Smooth muscle cell (in vitro differentiated cells): ENCODE measurements around the gene ECPAS. TPM values are rescaled to one million over a fixed set of nuclear protein-coding genes. Genes with fewer than 3 reads are reported as not detected.
A peak's percentile ranks its signal among the peaks of the same experiment; 100 is the strongest.

Experiments used
- DNase-seq: peaks from one replicate; lab custom pipeline; 2025; ENCODE audit not compliant: unreplicated experiment; lab: John Stamatoyannopoulos, UW
- H2AFZ ChIP-seq: fragments of 200-600 bp; sonication (generic); 2 replicates; pipeline ENCODE4 v1.6.0; 2016; ENCODE audit warnings: antibody characterized with exemption, low read depth, mild to moderate bottlenecking
- H3F3A ChIP-seq: fragments of 200-600 bp; sonication (generic); 2 replicates; pipeline ENCODE4 v1.6.0; 2017; ENCODE audit warnings: antibody characterized with exemption, low read depth
- H3K27ac ChIP-seq: fragments of 200-600 bp; sonication (generic); 2 replicates; pipeline ENCODE4 v1.5.1; 2016; ENCODE audit warnings: low read depth, mild to moderate bottlenecking
- H3K27me3 ChIP-seq: fragments of 200-600 bp; sonication (generic); 2 replicates; pipeline ENCODE4 v1.6.1; 2016; ENCODE audit warnings: low read depth, mild to moderate bottlenecking
- H3K36me3 ChIP-seq: fragments of 200-600 bp; sonication (generic); 2 replicates; pipeline ENCODE4 v1.5.1; 2016; ENCODE audit warnings: low read depth
- H3K4me1 ChIP-seq: fragments of 200-600 bp; sonication (generic); 2 replicates; pipeline ENCODE4 v1.5.1; 2016; ENCODE audit warnings: low read depth
- H3K4me2 ChIP-seq: fragments of 200-600 bp; sonication (generic); 2 replicates; pipeline ENCODE4 v1.6.0; 2016; ENCODE audit warnings: mild to moderate bottlenecking
- H3K4me3 ChIP-seq: fragments of 200-600 bp; sonication (generic); 2 replicates; pipeline ENCODE4 v1.5.1; 2016; ENCODE audit warnings: mild to moderate bottlenecking
- H3K79me2 ChIP-seq: fragments of 200-600 bp; sonication (generic); 2 replicates; pipeline ENCODE4 v1.6.0; 2016; ENCODE audit warnings: low read depth, mild to moderate bottlenecking
- H3K9ac ChIP-seq: fragments of 200-600 bp; sonication (generic); 2 replicates; pipeline ENCODE4 v1.6.0; 2016; ENCODE audit warnings: low read depth
- H3K9me3 ChIP-seq: fragments of 200-600 bp; sonication (generic); replicated peaks from 2 replicates; pipeline ENCODE4 v1.5.1; 2016; ENCODE audit warnings: low read depth
- H4K20me1 ChIP-seq: fragments of 200-600 bp; sonication (generic); 2 replicates; pipeline ENCODE4 v1.6.0; 2016; ENCODE audit warnings: low read depth
- WGBS: methylation state at CpG from one replicate; pipeline ENCODE4 v1.1.7; 2016; ENCODE audit warnings: low lambda C conversion rate; 5-methylcytosine and 5-hydroxymethylcytosine counted together
- polyA plus RNA-seq: library from polyadenylated mRNA; unstranded; fragments of >200 nt; fragmentation: Nextera tagmentation; extraction: Ambion mirVana; gene quantifications from 2 replicates; pipeline ENCODE4 v1.2.1, GENCODE V29; 2016
- total RNA-seq: library from RNA; depleted of rRNA; stranded (reverse); fragments of >200 nt; gene quantifications from 2 replicates; pipeline ENCODE4 v1.2.3, GENCODE V29; 2014
- TF ChIP-seq, protein P1 (sequence below): fragments of 200-600 bp; sonication (generic); IDR thresholded peaks from 2 replicates; pipeline ENCODE4 v1.5.1; 2017; ENCODE audit warnings: borderline replicate concordance, mild to moderate bottlenecking, antibody characterized with exemption; ENCODE audit not compliant: insufficient read depth, poor library complexity, severe bottlenecking

The ECPAS gene
- total and polyA plus RNA-seq, 2 experiments from 2014 or later, result 24.1 to 53.7 TPM

- Histone ChIP-seq H3K9me3 (no peaks in the 10 kb centered on the region), H3K36me3 (peaks cover 14% of the 10 kb centered on the region), H3F3A (peaks cover 18% of the 10 kb centered on the region), H3K27me3 (no peaks in the 10 kb centered on the region), H3K27ac (peak overlapping the region; percentile 2), H2AFZ (no peak overlapping the region), H3K79me2 (no peaks in the 10 kb centered on the region), H3K4me3 (no peak overlapping the region), H3K9ac (no peak overlapping the region), H3K4me2 (peak overlapping the region; percentile 66), H3K4me1 (peaks cover 9% of the 10 kb centered on the region), H4K20me1 (no peaks in the 10 kb centered on the region)
- 28% methylated on average over 5 of the region's 5 CpGs for WGBS
- no peak for DNase-seq
- TF ChIP-seq, protein P1, sequence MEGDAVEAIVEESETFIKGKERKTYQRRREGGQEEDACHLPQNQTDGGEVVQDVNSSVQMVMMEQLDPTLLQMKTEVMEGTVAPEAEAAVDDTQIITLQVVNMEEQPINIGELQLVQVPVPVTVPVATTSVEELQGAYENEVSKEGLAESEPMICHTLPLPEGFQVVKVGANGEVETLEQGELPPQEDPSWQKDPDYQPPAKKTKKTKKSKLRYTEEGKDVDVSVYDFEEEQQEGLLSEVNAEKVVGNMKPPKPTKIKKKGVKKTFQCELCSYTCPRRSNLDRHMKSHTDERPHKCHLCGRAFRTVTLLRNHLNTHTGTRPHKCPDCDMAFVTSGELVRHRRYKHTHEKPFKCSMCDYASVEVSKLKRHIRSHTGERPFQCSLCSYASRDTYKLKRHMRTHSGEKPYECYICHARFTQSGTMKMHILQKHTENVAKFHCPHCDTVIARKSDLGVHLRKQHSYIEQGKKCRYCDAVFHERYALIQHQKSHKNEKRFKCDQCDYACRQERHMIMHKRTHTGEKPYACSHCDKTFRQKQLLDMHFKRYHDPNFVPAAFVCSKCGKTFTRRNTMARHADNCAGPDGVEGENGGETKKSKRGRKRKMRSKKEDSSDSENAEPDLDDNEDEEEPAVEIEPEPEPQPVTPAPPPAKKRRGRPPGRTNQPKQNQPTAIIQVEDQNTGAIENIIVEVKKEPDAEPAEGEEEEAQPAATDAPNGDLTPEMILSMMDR, result no peak
These were observed 121.7 kb downstream of the ECPAS start for GRCh38 chr9:111362526-111362925.

- DNase-seq, result no peak
- Histone ChIP-seq H3K27ac (no peak overlapping the region), H4K20me1 (no peaks in the 10 kb centered on the region), H3K9me3 (no peaks in the 10 kb centered on the region), H3K4me2 (no peak overlapping the region), H3K27me3 (no peaks in the 10 kb centered on the region), H3F3A (peaks cover 29% of the 10 kb centered on the region), H3K4me3 (no peak overlapping the region), H2AFZ (no peak overlapping the region), H3K9ac (no peak overlapping the region), H3K36me3 (peaks cover 4% of the 10 kb centered on the region), H3K4me1 (peaks cover 16% of the 10 kb centered on the region), H3K79me2 (no peaks in the 10 kb centered on the region)
- 89% methylated on average over 2 of the region's 2 CpGs for WGBS
- TF ChIP-seq, protein P1, result no peak
These were observed 123.3 kb downstream of the ECPAS start for GRCh38 chr9:111360881-111361280.

GRCh38 chr9:111356481-111357244, 127.5 kb downstream of the ECPAS start:
- Histone ChIP-seq H3K4me2 (peak overlapping the region; percentile 83), H3K4me1 (peaks cover 7% of the 10 kb centered on the region), H3K36me3 (no peaks in the 10 kb centered on the region), H3K79me2 (no peaks in the 10 kb centered on the region), H3K4me3 (peak overlapping the region; percentile 39), H2AFZ (peak overlapping the region; percentile 28), H4K20me1 (no peaks in the 10 kb centered on the region), H3K27me3 (no peaks in the 10 kb centered on the region), H3K9ac (peak overlapping the region; percentile 69), H3F3A (peaks cover 19% of the 10 kb centered on the region), H3K9me3 (no peaks in the 10 kb centered on the region), H3K27ac (peak overlapping the region; percentile 92)
- TF ChIP-seq, protein P1, result no peak
- WGBS, result 20% methylated on average over 11 of the region's 11 CpGs
- DNase-seq, result no peak

DNA sequence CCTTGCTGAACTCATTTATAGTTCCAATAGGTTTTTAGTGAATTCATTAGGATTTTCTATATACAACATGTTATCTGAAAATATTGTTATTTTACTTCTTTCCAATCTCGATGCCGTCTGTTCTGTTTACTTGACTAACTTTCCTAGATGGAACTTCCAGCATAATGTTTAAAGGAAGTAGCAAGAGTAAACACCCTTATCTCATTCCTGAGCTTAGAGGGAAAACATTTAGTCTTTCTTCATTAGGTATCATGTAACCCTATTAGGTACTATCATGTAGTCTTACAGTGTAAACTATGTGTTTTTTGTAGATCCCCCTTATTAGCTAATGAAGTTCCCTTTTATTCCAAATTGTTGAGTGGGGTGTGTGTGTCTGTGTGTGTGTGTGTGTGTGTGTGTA, 131.6 kb downstream of the ECPAS start:
- H3K36me3 ChIP-seq, result no peaks in the 10 kb centered on the region
- TF ChIP-seq, protein P1, result no peak
- H3K4me3 ChIP-seq, result no peak overlapping the region
- 62% methylated on average over 2 of the region's 2 CpGs for WGBS
- no peak overlapping the region for H2AFZ ChIP-seq
- H3K9me3 ChIP-seq, result no peaks in the 10 kb centered on the region
- H3K4me2 ChIP-seq, result no peak overlapping the region
- no peak for DNase-seq
- H3K27ac ChIP-seq, result no peak overlapping the region
- no peak overlapping the region for H3K9ac ChIP-seq
- peaks cover 7% of the 10 kb centered on the region for H3K4me1 ChIP-seq
- H3F3A ChIP-seq, result peaks cover 14% of the 10 kb centered on the region
- H3K79me2 ChIP-seq, result no peaks in the 10 kb centered on the region
- no peaks in the 10 kb centered on the region for H4K20me1 ChIP-seq
- no peaks in the 10 kb centered on the region for H3K27me3 ChIP-seq
